HG02623 (cell line): ENCODE results near the gene PALD1.

ENCODE experiments used
- ATAC-seq: cut with Tn5 transposase; IDR thresholded peaks from one replicate; pipeline ENCODE4 v1.9.1; 2021; ENCODE audit warnings: moderate library complexity; ENCODE audit not compliant: unreplicated experiment

The PALD1 gene

GRCh38 chr10:70457759-70458305 is 20.7 kb upstream of the PALD1 start:
- no peak for ATAC-seq

- no peak for ATAC-seq
Observed at GRCh38 chr10:70458329-70459060, 20.1 kb upstream of the PALD1 start.

GRCh38 chr10:70459061-70459773 is 19.4 kb upstream of the PALD1 start:
- no peak for ATAC-seq

- ATAC-seq, result no peak
Observed at GRCh38 chr10:70459774-70460490, 18.6 kb upstream of the PALD1 start.

GRCh38 chr10:70461397-70462348 is 16.9 kb upstream of the PALD1 start:
- no peak for ATAC-seq

- no peak for ATAC-seq
Observed at GRCh38 chr10:70462349-70462984, 16.1 kb upstream of the PALD1 start.

GRCh38 chr10:70465278-70465677 is 13.3 kb upstream of the PALD1 start:
- no peak for ATAC-seq

- ATAC-seq, result no peak
Observed at GRCh38 chr10:70465832-70466231, 12.7 kb upstream of the PALD1 start.

- no peak for ATAC-seq
Observed at GRCh38 chr10:70466951-70467350, 11.6 kb upstream of the PALD1 start.

GRCh38 chr10:70472799-70473454 is 5.6 kb upstream of the PALD1 start:
- ATAC-seq, result no peak

GRCh38 chr10:70474780-70475179 is 3.8 kb upstream of the PALD1 start:
- ATAC-seq, result no peak

- no peak for ATAC-seq
Observed at GRCh38 chr10:70475661-70476060, 2.9 kb upstream of the PALD1 start.

GRCh38 chr10:70476249-70477035 is 2.1 kb upstream of the PALD1 start:
- no peak for ATAC-seq

- ATAC-seq, result no peak
Observed at GRCh38 chr10:70477661-70478162, 855 bp upstream of the PALD1 start.

- ATAC-seq, result no peak
Observed at GRCh38 chr10:70479165-70479581, 606 bp downstream of the PALD1 start.

GRCh38 chr10:70479626-70480238 is 1.2 kb downstream of the PALD1 start:
- no peak for ATAC-seq

- ATAC-seq, result no peak
Observed at GRCh38 chr10:70480239-70480861, 1.8 kb downstream of the PALD1 start.

GRCh38 chr10:70481105-70481504 is 2.5 kb downstream of the PALD1 start:
- ATAC-seq, result no peak
